H9 (cell line): Measurements from ENCODE around the gene HEATR3. TPM values are rescaled to one million over a fixed set of nuclear protein-coding genes. Genes with fewer than 3 reads are reported as not detected.

Source experiments
- DNase-seq: peaks from one replicate; pipeline ENCODE4 v3.0.0-alpha.2; 2017
- H2AFZ ChIP-seq: one replicate; pipeline ENCODE4 v1.6.1; 2013; ENCODE audit warnings: mild to moderate bottlenecking, low read length, control low read depth, moderate library complexity
- H2AK5ac ChIP-seq: 2 replicates; pipeline ENCODE4 v1.6.1; 2013; ENCODE audit warnings: low read length, control low read depth, mixed read lengths; ENCODE audit not compliant: insufficient read length
- H2BK120ac ChIP-seq: one replicate; pipeline ENCODE4 v1.6.1; 2013; ENCODE audit warnings: low read depth, mild to moderate bottlenecking, low read length, control low read depth, inconsistent platforms; ENCODE audit not compliant: poor library complexity, severe bottlenecking
- H2BK12ac ChIP-seq: 2 replicates; pipeline ENCODE4 v1.6.1; 2013; ENCODE audit warnings: low read length, control low read depth, mixed read lengths, low read depth; ENCODE audit not compliant: insufficient read length
- H2BK15ac ChIP-seq: 2 replicates; pipeline ENCODE4 v1.6.1; 2013; ENCODE audit warnings: low read depth, low read length, control low read depth
- H2BK20ac ChIP-seq: one replicate; pipeline ENCODE4 v1.6.1; 2013; ENCODE audit warnings: low read depth, mild to moderate bottlenecking, low read length, control low read depth, inconsistent platforms; ENCODE audit not compliant: poor library complexity, severe bottlenecking
- H2BK5ac ChIP-seq: 2 replicates; pipeline ENCODE4 v1.6.1; 2013; ENCODE audit warnings: low read length, control low read depth, mixed read lengths; ENCODE audit not compliant: insufficient read length
- H3K14ac ChIP-seq: 2 replicates; pipeline ENCODE4 v1.6.1; 2013; ENCODE audit warnings: low read length, control low read depth; ENCODE audit not compliant: insufficient read depth
- H3K18ac ChIP-seq: 2 replicates; pipeline ENCODE4 v1.6.1; 2013; ENCODE audit warnings: low read depth, mild to moderate bottlenecking, mixed read lengths, low read length, control low read depth; ENCODE audit not compliant: insufficient read length
- H3K23ac ChIP-seq: 2 replicates; pipeline ENCODE4 v1.6.1; 2013; ENCODE audit warnings: low read length, control low read depth, mixed read lengths, low read depth; ENCODE audit not compliant: insufficient read length
- H3K23me2 ChIP-seq: 2 replicates; pipeline ENCODE4 v1.6.1; 2013; ENCODE audit warnings: low read depth, mild to moderate bottlenecking, mixed read lengths, low read length, control low read depth; ENCODE audit not compliant: insufficient read length, poor library complexity, severe bottlenecking
- H3K27ac ChIP-seq: 2 replicates; pipeline ENCODE4 v1.5.1; 2013; ENCODE audit warnings: low read length, control low read depth, mixed read lengths, low read depth; ENCODE audit not compliant: insufficient read length
- H3K27me3 ChIP-seq: 2 replicates; pipeline ENCODE4 v1.6.1; 2013; ENCODE audit warnings: low read length, control low read depth, inconsistent platforms; ENCODE audit not compliant: insufficient read depth
- H3K4ac ChIP-seq: 2 replicates; pipeline ENCODE4 v1.6.1; 2013; ENCODE audit warnings: low read depth, mild to moderate bottlenecking, control low read depth, inconsistent platforms, low read length, moderate library complexity
- H3K4me1 ChIP-seq: 2 replicates; pipeline ENCODE4 v1.6.1; 2013; ENCODE audit warnings: low read length, control low read depth, inconsistent platforms; ENCODE audit not compliant: insufficient read depth
- H3K4me2 ChIP-seq: 2 replicates; pipeline ENCODE4 v1.6.1; 2013; ENCODE audit warnings: low read length, control low read depth, mixed read lengths; ENCODE audit not compliant: insufficient read length, insufficient read depth
- H3K56ac ChIP-seq: 2 replicates; pipeline ENCODE4 v1.6.1; 2013; ENCODE audit warnings: low read depth, mild to moderate bottlenecking, mixed read lengths, low read length, control low read depth; ENCODE audit not compliant: insufficient read length
- H3K79me1 ChIP-seq: 2 replicates; pipeline ENCODE4 v1.6.1; 2013; ENCODE audit warnings: low read depth, mild to moderate bottlenecking, moderate library complexity, low read length, control low read depth, inconsistent platforms; ENCODE audit not compliant: insufficient read depth, poor library complexity, severe bottlenecking
- H3K79me2 ChIP-seq: 2 replicates; pipeline ENCODE4 v1.6.1; 2013; ENCODE audit warnings: low read length, control low read depth, inconsistent platforms; ENCODE audit not compliant: insufficient read depth
- H3K9ac ChIP-seq: 2 replicates; pipeline ENCODE4 v1.6.1; 2013; ENCODE audit warnings: low read length, control low read depth, mixed read lengths; ENCODE audit not compliant: insufficient read length; ENCODE audit errors: extremely low read depth
- H3K9me3 ChIP-seq: one replicate; pipeline ENCODE4 v1.6.1; 2013; ENCODE audit warnings: low read depth, low read length, inconsistent platforms; ENCODE audit not compliant: control insufficient read depth
- H3T11ph ChIP-seq: one replicate; pipeline ENCODE4 v1.6.1; 2013; ENCODE audit warnings: mild to moderate bottlenecking, low read length, control low read depth, inconsistent platforms
- H4K20me1 ChIP-seq: one replicate; pipeline ENCODE4 v1.6.1; 2013; ENCODE audit not compliant: control insufficient read depth, insufficient read length, insufficient read depth
- H4K5ac ChIP-seq: 2 replicates; pipeline ENCODE4 v1.6.1; 2013; ENCODE audit warnings: low read depth, mild to moderate bottlenecking, mixed read lengths, low read length, control low read depth; ENCODE audit not compliant: insufficient read length
- H4K8ac ChIP-seq: replicated peaks from 2 replicates; pipeline ENCODE4 v1.6.1; 2013; ENCODE audit warnings: low read length, control low read depth, mixed read lengths, low read depth; ENCODE audit not compliant: insufficient read length
- H4K91ac ChIP-seq: 2 replicates; pipeline ENCODE4 v1.6.1; 2013; ENCODE audit warnings: low read depth, mild to moderate bottlenecking, moderate library complexity, mixed read lengths, low read length, control low read depth; ENCODE audit not compliant: insufficient read length
- H3K27ac Mint-ChIP-seq, 3 experiments: 2 replicates in 2 of 3; 3 replicates in 1 of 3; pipeline ENCODE4 v1.8.0; 2020 to 2021; ENCODE audit warnings: mixed read lengths in 3 of 3, mild to moderate bottlenecking in 1 of 3, moderate library complexity in 1 of 3
- H3K27me3 Mint-ChIP-seq: 2 replicates; pipeline ENCODE4 v1.8.0; 2021; ENCODE audit warnings: low read depth, mild to moderate bottlenecking, moderate library complexity, mixed read lengths
- H3K36me3 Mint-ChIP-seq, 3 experiments: 2 replicates in 2 of 3; 3 replicates in 1 of 3; pipeline ENCODE4 v1.8.0; 2020 to 2021; ENCODE audit warnings: low read depth in 3 of 3, mixed read lengths in 3 of 3; ENCODE audit not compliant: insufficient read depth in 1 of 3
- H3K4me1 Mint-ChIP-seq, 2 experiments: 2 replicates each; pipeline ENCODE4 v1.8.0; 2020; ENCODE audit warnings: mixed read lengths in 2 of 2
- H3K4me3 Mint-ChIP-seq, 2 experiments: 2 replicates in 1 of 2; 3 replicates in 1 of 2; pipeline ENCODE4 v1.8.0; 2020 to 2021; ENCODE audit warnings: mild to moderate bottlenecking in 2 of 2, mixed read lengths in 2 of 2, moderate library complexity in 1 of 2
- H3K9me3 Mint-ChIP-seq, 2 experiments: 2 replicates in 1 of 2; 3 replicates in 1 of 2; pipeline ENCODE4 v1.8.0; 2020; ENCODE audit warnings: mild to moderate bottlenecking in 2 of 2, mixed read lengths in 2 of 2, moderate library complexity in 1 of 2
- WGBS: extraction: QIAGEN DNeasy Blood & Tissue Kit; methylation state at CpG from one replicate; pipeline ENCODE4 v1.1.7; 2013; ENCODE audit warnings: missing lambda C conversion rate, low lambda C conversion rate, mixed read lengths; ENCODE audit not compliant: insufficient read length; ENCODE audit errors: extremely low coverage; 5-methylcytosine and 5-hydroxymethylcytosine counted together
- total RNA-seq: library from RNA; stranded (reverse); gene quantifications from 2 replicates; pipeline ENCODE4 v1.2.1, GENCODE V29; 2021
- TF ChIP-seq, protein P1 (sequence below): fragments of 200-600 bp; sonication (generic); conservative IDR thresholded peaks from 3 replicates; pipeline ENCODE4 v1.8.0; 2021; ENCODE audit warnings: antibody characterized with exemption, mild to moderate bottlenecking

Gene HEATR3
- total RNA-seq, 1 experiment from 2014 or later, result 26.5 TPM

DNA sequence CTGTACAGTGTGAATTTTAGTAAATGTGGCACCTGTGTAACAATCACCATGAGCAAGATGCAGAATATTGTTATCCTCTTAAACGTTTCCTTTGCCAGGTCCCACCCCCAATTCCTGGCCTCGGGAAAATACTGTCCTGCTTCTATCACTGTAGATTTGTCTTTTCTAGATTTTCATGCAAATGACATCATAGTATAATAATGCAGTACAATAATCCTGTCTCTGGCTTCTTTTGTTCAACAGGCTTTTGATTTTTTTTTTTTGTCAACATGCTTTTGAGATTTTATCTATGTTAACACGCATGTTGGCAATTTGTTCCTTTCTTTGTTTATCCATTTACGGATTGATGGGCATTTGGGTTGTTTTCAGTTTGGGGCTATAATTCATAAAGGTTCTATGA is 20.4 kb upstream of the HEATR3 start:
- Histone ChIP-seq H3K27me3 (no peaks in the 10 kb centered on the region), H3K4me1 (peaks cover under 1% of the 10 kb centered on the region; the same call in 1 of the 2 replicates), H3K14ac (no peak overlapping the region), H2BK120ac (no peak overlapping the region), H3K4me2 (no peak overlapping the region), H3K18ac (no peak overlapping the region), H3K79me1 (no peaks in the 10 kb centered on the region), H3K27ac (no peak overlapping the region), H3K79me2 (no peaks in the 10 kb centered on the region), H4K5ac (no peak overlapping the region), H2BK5ac (no peak overlapping the region), H3K4ac (no peak overlapping the region), H3T11ph (no peak overlapping the region), H2AFZ (no peak overlapping the region), H4K20me1 (no peaks in the 10 kb centered on the region), H2BK12ac (no peak overlapping the region), H2BK20ac (no peak overlapping the region), H3K23me2 (no peaks in the 10 kb centered on the region), H3K56ac (no peak overlapping the region), H4K91ac (no peak overlapping the region), H3K23ac (no peak overlapping the region), H3K9me3 (no peaks in the 10 kb centered on the region), H4K8ac (no peak overlapping the region), H2BK15ac (no peak overlapping the region), H3K9ac (no peak overlapping the region), H2AK5ac (no peak overlapping the region)
- H3K4me3 Mint-ChIP-seq, result no peak overlapping the region
- no peak for DNase-seq
- no peaks in the 10 kb centered on the region for H3K36me3 Mint-ChIP-seq
- no CpG with 5 or more reads among the region's 4 CpGs for WGBS
- H3K27me3 Mint-ChIP-seq, result peaks cover 7% of the 10 kb centered on the region
- H3K27ac Mint-ChIP-seq, result no peak overlapping the region
- no peaks in the 10 kb centered on the region for H3K4me1 Mint-ChIP-seq
- TF ChIP-seq, protein P1, sequence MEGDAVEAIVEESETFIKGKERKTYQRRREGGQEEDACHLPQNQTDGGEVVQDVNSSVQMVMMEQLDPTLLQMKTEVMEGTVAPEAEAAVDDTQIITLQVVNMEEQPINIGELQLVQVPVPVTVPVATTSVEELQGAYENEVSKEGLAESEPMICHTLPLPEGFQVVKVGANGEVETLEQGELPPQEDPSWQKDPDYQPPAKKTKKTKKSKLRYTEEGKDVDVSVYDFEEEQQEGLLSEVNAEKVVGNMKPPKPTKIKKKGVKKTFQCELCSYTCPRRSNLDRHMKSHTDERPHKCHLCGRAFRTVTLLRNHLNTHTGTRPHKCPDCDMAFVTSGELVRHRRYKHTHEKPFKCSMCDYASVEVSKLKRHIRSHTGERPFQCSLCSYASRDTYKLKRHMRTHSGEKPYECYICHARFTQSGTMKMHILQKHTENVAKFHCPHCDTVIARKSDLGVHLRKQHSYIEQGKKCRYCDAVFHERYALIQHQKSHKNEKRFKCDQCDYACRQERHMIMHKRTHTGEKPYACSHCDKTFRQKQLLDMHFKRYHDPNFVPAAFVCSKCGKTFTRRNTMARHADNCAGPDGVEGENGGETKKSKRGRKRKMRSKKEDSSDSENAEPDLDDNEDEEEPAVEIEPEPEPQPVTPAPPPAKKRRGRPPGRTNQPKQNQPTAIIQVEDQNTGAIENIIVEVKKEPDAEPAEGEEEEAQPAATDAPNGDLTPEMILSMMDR, result no peak
- no peaks in the 10 kb centered on the region for H3K9me3 Mint-ChIP-seq
